ENCODE results near the gene NADSYN1.

GRCh38 chr11:71452199-71453036, 585 bp upstream of the NADSYN1 start:
- TF ChIP-seq CTCF (IDR thresholded peaks at IDR 0.05) (no peak), POLR2A (IDR thresholded peaks at IDR 0.05) (no peak), EP300 (IDR thresholded peaks at IDR 0.05) (peak in 1 of 2 donors; percentile 29)

All from tibial nerve (tissue), 4 donors.